IPS-11a (cell line): ENCODE data around the gene TGM3.

Experiments used
- H3K4me3 ChIP-seq: one replicate; pipeline ENCODE4 v1.5.1; 2013; ENCODE audit warnings: low read depth, low read length, control low read depth

The TGM3 gene

DNA sequence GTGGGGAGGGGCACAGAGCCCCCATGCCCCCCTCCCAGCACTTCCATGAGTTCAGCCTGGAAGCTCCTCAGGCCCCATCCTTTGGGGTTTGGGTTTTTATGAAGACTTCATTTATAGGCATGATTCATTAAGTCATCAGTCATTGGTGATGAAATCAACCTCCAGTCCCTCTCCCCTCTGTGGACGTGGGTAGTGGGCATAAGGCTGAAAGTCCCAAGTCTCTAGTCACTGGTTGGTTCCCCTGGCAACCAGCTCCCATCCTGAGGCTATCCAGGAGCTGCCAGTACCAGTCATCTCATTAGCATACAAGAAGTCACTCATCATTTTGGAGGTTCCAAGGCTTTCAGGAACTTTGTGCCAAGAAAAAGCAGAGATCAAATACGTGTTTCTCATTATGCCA, 9.2 kb downstream of the TGM3 start:
- H3K4me3 ChIP-seq = no peak overlapping the region

DNA sequence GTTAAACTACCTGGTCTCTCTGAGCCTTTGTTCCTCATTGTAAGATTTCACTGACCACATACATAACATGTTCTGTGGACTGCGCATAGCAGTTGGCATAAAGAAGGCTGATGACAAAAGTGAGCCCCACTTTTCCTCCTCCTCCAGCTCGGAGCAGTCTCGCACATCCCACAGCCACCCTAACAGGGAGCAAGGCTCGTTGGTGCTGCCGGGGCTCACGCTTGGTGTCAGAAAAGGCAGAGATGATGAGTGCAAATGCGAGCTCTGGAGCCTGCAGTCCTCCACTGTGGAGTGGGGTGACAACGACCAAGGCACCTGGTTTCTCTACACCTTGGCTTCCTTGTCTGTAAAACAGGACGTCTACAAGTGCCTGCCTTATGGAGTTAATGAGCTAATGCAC, 9.7 kb downstream of the TGM3 start:
- H3K4me3 ChIP-seq = no peak overlapping the region

DNA sequence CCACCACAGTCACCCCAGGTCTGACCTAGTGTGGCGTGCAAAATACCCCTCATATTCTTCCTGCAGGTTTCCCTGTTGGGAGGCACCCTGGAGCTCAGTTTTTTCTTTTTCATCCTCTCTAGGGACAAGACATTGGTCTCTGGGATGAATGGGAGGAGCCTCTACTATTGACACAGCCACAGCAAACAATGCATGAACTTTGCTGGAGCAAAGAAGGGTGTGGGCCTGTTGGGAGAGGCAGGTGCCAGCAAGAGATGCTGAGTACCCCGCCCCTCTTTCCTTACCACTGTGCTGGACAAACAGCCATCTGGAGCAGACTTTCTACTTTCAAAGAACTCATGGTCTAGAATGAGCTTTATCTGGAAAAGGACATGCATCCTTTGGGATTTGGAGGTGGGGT, 10.1 kb downstream of the TGM3 start:
- H3K4me3 ChIP-seq = no peak overlapping the region

DNA sequence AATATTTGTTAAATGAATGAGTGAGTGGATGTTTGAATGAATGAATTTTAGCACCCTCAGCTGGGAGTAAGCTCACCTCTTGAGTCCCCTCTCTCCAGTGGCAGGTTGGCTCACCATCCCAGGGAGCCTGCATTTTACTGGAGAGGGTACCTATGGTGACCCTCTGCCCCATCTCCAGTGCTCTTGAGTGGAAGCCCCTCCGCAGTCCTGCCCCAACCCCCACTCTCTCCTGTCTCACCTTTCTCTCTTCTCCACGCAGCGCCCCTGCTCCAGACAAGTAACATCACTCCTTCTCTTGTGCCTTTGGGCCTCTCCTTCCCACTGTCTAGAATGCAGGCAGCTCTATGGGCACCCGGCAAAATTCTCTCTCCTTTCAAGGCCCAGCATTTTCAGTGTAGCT, 11.3 kb downstream of the TGM3 start:
- no peak overlapping the region for H3K4me3 ChIP-seq

DNA sequence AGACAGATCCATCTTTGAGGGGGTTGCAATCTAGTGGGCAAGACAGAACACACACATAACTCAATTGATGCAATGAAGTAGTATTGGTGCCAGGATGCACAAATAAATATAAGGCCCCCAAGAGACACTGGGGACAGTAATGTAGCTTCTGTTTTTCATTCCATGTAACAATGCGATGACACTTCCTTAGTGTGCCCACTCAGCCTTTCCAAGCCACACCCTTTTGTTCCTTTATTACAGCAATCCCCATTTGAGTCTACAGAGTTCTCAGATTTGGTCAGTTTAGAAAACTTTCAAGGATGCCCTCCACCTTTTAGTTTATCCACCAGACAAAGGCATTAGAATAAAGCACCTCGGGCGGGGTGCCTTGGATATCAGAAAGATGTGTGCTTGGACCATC, 15.5 kb downstream of the TGM3 start:
- no peak overlapping the region for H3K4me3 ChIP-seq

DNA sequence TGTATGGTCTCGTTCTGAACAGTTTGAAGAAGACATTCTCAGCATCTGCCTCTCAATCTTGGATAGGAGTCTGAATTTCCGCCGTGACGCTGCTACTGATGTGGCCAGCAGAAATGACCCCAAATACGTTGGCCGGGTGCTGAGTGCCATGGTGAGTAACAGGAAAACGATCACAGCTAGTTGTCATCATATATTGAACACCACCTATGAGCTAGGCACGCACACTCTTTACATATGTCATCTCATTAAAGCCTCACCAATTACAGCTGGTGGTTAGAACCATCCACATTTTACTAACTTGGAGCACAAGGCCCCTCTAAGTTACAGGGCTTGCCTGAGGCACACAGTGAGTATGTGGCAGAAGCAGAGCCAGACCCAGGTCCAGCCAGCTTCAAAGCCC, 17.1 kb downstream of the TGM3 start:
- H3K4me3 ChIP-seq = no peak overlapping the region

DNA sequence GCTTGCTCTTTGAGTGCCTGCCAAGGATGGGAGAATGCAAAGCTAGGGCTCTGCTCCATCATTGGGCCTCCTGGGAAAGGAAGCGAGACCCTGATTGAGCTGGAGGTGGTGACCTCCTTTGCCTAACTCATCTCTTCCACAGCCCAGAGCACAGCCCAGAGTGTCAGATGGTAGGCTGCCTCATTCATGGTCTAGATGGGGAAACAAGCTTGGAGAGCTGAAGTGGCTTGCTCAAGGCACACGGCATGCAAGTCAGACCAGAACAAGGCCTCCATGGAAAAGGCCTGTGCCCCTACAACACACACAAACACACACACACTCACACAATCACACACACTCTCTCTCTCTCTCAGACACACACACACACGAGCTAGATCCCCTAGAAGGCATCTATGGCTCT, 17.5 kb downstream of the TGM3 start:
- H3K4me3 ChIP-seq = no peak overlapping the region

DNA sequence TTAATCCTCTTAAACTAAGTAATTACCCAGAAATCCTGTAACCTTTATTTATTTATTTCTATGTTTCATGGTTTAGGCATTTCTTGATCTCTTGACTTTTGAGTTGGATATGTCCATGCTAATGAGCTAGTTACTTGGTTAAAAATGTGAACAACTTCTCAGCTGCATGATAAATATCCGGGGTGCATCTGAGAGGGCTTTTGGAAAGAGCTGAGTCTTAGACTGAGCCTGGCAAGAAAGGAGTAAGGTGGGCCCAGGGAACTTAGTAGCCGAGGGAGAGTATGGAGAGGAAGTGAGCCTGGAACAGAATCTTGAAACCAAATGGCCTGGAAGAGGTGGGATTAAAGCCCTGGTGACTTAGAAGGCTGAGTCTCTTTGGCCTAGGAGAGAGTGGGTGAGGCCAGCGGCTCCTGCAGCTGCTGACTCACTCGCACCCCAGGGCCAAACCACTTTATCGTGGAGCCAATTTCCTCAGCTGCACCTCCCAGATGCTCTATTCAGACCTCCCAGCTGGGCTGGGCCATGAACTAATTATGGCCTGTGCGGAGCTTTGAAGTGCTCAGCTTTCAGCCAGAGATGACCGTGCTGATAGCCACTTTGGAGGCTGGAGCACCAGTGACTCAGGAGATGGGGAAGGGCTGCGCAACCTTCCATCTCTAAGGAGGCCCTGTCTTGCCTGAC, 19.1 kb downstream of the TGM3 start:
- no peak overlapping the region for H3K4me3 ChIP-seq

DNA sequence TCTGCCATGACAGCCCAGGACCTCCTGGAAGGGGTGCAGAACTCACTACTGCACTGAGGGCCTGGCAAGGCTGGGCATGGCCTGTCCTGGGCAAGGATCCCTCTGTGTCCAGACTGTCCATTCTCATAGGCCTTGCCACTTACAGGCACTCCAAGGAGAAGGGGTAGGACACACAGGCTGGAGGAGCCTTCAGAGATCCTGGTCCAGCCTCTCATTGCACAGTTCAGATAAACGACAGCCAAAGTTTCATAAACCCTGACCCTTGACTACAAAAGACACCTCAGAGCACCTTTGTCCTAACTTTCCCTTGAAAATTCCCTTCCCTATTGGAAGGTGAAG, 19.6 kb downstream of the TGM3 start:
- H3K4me3 ChIP-seq = no peak overlapping the region

DNA sequence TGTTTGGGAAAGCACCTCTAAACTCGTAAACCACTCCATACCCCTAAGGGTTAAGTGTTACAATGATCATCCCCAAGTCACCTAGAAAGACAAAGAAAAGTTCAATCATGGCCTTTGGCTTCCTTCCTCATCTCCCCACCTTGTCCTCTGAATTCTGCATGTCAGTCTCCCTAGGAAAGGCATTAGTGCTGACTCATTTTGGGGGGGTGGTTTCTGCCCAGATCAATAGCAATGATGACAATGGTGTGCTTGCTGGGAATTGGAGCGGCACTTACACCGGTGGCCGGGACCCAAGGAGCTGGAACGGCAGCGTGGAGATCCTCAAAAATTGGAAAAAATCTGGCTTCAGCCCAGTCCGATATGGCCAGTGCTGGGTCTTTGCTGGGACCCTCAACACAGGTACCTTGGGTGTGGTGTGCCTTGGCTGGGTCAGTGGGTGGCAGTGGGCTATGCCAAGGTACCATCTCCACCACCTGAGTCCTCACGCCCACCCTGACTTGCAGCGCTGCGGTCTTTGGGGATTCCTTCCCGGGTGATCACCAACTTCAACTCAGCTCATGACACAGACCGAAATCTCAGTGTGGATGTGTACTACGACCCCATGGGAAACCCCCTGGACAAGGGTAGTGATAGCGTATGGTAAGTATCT, 21.2 kb downstream of the TGM3 start:
- H3K4me3 ChIP-seq = no peak overlapping the region

DNA sequence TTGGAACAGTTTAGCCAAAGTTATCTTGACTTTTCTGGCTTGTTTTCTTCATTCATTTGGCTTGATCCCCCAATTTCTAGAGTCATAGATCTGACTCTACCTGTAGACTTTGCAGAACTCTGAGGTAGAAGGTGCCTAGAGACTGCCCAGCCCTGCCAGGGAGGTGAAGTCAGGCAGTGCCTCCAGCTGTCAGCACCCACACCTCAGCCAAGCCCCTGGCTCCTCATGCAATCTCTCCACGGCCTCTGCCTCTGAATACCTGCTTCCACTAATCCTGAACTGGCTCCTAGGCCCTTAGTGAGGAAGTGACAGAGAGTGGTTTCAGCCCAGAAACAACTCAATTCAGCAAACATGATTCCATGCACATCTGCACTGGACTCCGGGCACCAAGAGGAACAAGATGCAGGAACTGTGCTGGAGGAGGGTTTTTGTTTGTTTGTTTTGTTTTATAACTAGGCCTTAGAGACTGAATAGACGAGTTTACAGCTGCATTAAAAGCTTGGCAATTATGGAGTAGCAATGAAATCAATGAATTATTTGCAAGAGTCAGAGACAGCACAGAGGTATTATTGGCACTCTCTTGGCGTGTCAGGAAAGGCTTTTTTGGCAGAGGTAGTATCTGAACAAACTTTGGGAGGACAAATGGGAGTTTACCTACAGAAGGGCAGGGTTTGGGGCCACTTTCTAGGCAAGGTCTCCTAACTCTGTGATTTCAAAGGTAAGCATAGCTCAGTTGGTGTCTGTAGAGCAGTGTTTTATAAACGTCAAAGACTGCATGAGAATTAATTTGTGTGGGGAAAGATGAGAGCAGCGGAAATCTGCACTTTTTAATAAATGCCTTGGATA, 25.2 kb downstream of the TGM3 start:
- no peak overlapping the region for H3K4me3 ChIP-seq

DNA sequence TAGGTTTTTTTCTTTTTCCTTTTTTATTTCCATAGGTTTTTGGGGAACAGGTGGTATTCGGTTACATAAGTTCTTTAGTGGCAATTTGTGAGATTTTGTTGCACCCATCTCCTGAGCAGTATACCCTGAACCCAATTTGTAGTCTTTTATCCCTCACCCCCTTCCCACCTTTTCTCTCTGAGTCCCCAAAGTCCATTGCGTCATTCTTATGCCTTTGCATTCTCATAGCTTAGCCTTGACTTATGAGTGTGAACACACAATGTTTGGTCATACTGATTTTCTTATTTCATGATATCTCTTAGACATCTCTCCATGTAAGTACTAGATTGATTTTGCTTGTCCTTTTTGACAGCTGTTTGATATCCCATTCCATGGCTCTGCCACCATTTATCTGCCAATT, 27.2 kb downstream of the TGM3 start:
- H3K4me3 ChIP-seq = no peak overlapping the region

DNA sequence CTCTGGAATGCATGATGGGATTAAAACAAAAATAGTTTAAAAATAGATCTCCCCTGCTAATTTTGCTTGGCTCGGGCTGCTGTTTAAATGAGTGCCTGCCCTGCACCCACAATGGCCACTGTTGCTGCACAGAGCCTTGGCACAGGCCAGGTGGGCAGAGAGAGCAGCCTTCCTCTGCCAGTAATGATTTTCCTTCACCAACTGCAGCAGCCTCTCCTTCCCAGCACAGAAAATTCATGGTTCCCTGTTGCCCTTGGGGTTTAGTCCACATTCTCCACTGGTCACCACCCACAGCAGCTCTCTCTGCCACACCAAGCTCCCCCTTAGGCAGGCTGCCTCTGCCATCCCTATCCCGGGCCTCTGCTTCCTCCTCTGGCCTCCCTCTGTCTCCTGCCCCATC, 30.2 kb downstream of the TGM3 start:
- H3K4me3 ChIP-seq = no peak overlapping the region

DNA sequence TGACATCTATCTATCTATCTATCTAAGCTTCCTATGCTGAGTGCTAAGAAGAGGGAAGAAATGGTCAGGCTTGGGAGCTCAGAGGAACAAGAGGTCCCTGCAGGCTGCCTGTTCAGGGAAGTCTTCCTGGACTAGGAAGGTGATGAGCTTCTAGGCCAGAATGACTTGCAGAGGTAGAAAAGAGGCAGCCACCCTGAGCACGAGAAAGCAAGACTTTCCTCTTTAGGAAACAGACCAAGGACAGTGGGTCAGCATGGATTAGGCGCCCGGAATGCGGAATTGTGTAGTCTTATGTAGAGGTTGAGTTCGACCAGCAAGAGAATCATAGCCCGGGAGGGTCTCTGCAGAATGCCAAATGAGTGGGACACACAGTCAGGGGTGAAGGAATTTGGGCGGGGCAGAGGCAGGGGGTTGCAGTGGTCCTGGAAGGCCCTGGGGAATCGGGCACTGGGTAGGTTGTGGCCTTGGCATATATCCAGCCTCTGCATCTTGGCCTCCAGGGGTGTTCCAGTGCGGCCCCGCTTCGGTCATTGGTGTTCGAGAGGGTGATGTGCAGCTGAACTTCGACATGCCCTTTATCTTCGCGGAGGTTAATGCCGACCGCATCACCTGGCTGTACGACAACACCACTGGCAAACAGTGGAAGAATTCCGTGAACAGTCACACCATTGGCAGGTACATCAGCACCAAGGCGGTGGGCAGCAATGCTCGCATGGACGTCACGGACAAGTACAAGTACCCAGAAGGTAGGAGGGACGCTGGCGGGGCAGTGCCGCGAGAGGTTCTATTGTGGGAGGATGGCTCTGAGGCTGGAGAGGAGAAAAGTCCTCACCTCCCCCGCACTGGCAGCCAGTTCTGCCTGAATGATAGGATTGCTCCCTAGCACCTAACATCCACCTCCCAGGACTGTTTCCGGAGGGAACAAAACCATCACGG, 32.1 kb downstream of the TGM3 start:
- no peak overlapping the region for H3K4me3 ChIP-seq

DNA sequence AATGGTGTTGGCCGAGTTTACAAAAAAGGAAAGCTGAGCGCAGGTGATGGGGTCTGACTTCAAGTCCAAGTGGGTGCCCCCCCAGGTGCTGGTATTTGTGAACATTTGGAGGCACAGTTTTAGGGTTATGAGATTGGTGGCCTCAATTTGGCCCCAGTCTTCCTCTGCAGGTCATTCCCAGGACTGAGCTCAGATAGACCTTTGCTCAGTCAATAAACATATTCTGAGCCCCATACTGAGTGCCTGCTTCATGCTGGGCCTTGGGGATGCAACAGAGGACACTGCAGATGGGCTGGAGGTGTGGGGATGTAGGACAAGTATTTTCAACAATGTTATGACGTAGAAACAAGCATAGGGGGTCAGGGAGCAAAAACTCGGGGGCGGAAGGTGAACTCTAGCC, 33.5 kb downstream of the TGM3 start:
- no peak overlapping the region for H3K4me3 ChIP-seq

DNA sequence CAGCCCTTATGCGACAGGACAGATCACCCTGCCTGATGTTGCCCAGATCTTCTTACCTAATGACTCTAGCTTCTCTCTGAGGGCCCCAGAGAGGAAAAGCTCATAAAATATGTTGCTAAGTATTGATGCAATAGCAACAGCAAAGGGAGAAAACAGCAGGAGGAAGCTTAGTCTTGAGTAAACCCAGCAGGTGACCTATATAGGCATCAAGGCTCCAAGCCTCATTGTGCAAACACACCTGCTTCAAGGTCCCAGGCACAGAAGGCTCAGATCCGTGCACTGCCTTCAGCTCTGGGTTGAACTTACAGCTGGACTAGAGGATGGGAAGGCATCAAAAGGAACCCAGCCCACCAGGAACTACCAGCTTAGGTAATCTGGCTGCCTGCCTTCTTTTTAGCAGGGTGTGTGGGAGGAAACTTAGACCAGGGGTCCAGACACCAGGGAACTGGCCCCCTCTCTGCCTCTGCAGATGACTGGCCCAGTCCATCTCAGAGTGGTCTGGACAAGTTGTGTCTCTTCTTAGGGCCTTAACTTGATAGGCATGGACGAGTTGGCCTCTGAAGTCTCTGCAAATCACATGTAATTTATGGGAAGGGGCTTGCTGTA, 34.4 kb downstream of the TGM3 start:
- H3K4me3 ChIP-seq = no peak overlapping the region

DNA sequence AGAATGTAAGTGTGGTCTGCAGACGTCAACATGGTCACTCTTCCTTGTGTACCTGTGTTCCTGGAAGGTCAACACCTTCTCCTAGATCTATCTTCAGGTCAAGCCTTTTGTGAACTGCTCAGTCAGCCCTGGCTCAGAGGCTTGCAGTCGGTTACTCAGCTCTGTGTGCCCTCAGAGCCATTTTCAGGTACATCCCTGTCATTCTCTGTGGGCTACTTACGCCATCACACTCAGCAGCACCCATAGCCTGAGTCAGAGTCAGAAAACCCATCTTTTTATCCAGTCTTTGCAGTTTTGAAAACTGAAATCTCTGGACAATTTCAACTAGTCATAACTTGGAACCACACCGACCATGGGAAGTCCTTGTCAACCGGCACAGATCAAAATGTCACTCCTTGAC, 35.3 kb downstream of the TGM3 start:
- H3K4me3 ChIP-seq = no peak overlapping the region

DNA sequence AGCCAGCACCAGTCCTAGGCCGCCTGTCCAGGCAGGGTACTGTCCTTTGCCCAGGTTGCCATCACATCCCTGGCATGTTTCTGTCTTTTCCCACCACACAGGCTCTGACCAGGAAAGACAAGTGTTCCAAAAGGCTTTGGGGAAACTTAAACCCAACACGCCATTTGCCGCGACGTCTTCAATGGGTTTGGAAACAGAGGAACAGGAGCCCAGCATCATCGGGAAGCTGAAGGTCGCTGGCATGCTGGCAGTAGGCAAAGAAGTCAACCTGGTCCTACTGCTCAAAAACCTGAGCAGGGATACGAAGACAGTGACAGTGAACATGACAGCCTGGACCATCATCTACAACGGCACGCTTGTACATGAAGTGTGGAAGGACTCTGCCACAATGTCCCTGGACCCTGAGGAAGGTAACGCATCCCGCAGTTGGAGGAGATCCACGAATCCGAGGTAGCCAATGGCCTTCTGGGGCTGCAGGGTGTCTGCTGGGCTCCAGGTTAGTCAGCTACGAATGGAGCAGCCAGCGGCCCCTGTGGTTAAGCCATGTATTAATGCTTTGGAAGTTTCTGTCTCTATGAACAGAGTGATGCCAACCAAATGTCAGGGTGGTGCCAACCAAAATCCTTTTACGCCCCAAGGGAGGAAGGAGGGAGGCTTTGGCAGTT, 36.2 kb downstream of the TGM3 start:
- H3K4me3 ChIP-seq = no peak overlapping the region

DNA sequence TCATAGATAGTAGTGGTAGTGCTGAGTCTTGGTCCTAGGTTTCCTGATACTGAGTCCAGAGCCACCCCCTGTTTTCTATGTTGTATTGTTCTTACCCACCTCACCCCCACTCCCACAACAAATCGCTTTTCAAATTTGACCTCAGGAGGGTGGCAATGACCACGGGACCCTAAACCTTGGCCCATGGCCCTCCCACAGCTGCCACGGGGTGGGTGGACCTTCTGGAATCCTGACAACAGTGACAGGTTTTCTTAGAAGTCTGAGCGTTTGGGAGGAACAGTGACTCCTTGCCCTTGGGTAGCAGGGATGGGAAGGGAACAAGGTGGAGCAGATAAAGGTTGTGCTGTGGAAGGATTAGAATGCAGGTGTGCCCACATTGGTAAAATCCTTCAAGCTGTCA, 36.9 kb downstream of the TGM3 start:
- H3K4me3 ChIP-seq = no peak overlapping the region

DNA sequence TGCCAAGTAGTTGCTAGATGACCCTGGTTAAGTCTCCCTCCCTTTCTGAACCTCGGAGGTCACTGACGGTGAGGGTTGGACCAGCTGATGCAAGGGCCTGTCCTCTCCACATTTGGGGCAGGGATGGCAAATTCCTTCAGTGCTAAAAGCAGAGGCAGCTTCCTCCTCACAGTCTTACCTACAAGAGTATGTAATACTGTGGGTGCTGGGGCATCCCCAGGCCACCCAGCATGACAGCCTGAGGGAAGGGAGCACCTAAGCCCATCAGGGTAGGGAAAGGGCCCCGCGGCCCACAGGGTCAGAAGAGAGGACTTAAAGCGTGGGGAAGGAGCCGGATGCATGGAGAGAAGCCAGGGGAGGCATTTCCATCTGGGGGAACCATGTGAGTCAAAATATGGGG, 38.0 kb downstream of the TGM3 start:
- H3K4me3 ChIP-seq = no peak overlapping the region
